ENCODE measurements around the gene NKAIN1.

NKAIN1 gene

DNA sequence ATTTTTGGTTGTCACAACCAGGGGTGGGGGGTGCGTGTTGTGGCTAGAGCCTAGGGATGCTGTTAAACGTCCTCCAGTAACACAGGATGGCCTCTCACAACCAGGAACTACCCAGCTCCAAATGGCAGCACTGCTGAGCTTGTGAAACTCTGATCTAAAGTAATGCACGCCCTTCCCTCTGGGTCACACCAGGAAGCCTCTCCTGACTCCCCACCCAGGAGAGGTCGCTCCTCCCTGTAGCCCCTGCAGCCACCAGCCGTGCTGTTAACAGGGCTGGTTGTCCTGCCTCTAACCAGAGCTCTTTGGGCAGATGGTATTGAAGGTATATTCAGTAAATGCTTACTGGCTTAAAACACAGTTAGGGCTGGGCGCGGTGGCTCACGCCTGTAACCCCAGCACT is 73.2 kb downstream of the NKAIN1 start:
- H3K36me3 ChIP-seq (ENCODE audit: control insufficient read depth, low read length), result no peaks in the 10 kb centered on the region
- H4K20me1 ChIP-seq (ENCODE audit: control insufficient read depth, insufficient read depth, low read depth, low read length), result no peaks in the 10 kb centered on the region
- H3K4me3 ChIP-seq (ENCODE audit: low read length), result no peak overlapping the region
- peaks cover 4% of the 10 kb centered on the region; the same call in 1 of the 2 replicates for H3K4me1 ChIP-seq (ENCODE audit: control insufficient read depth, low read length)
- peaks cover 5% of the 10 kb centered on the region; the same call in 1 of the 2 replicates for H3K27me3 ChIP-seq (ENCODE audit: control insufficient read depth, low read length)
- H3K9me3 ChIP-seq (ENCODE audit: control insufficient read depth, insufficient read depth, low read length), result no peaks in the 10 kb centered on the region
- H3K4me2 ChIP-seq (ENCODE audit: low read length), result no peak overlapping the region
- no peaks in the 10 kb centered on the region for H3K9me2 ChIP-seq (replicated peaks; ENCODE audit: control insufficient read depth, low read length)
- TF ChIP-seq, protein P1, sequence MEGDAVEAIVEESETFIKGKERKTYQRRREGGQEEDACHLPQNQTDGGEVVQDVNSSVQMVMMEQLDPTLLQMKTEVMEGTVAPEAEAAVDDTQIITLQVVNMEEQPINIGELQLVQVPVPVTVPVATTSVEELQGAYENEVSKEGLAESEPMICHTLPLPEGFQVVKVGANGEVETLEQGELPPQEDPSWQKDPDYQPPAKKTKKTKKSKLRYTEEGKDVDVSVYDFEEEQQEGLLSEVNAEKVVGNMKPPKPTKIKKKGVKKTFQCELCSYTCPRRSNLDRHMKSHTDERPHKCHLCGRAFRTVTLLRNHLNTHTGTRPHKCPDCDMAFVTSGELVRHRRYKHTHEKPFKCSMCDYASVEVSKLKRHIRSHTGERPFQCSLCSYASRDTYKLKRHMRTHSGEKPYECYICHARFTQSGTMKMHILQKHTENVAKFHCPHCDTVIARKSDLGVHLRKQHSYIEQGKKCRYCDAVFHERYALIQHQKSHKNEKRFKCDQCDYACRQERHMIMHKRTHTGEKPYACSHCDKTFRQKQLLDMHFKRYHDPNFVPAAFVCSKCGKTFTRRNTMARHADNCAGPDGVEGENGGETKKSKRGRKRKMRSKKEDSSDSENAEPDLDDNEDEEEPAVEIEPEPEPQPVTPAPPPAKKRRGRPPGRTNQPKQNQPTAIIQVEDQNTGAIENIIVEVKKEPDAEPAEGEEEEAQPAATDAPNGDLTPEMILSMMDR (IDR thresholded peaks at IDR 0.05; ENCODE audit: low read depth, low read length, poor library complexity, severe bottlenecking), result no peak
- TF ChIP-seq EZH2phosphoT487 (IDR thresholded peaks at IDR 0.05; ENCODE audit: borderline replicate concordance, low read length), result no peak
- H3F3A ChIP-seq (ENCODE audit: control insufficient read depth, insufficient read depth), result no peaks in the 10 kb centered on the region
- H3K27ac ChIP-seq (ENCODE audit: low read depth, low read length), result no peak overlapping the region
- H3K79me2 ChIP-seq (ENCODE audit: control insufficient read depth, low read length), result no peaks in the 10 kb centered on the region

DNA sequence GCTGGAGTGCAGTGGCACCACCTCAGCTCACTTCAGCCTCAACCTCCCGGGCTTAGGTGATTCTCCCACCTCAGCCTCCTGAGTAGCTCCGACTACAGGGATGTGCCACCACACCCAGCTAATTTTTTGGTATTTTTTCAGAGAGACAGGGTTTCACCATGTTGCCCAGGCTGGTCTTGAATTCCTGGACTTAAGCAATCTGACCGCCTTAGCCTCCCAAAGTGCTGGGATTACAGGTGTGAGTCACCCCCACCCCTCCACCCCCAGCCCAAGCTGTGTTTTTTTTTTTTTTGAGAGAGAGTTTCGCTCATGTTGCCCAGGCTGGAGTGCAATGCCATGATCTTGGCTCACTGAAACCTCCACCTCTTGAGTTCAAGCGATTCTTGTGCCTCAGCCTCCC is 75.4 kb downstream of the NKAIN1 start:
- H3K27me3 ChIP-seq (ENCODE audit: control insufficient read depth, low read length), result peaks cover 5% of the 10 kb centered on the region; the same call in 1 of the 2 replicates
- H3F3A ChIP-seq (ENCODE audit: control insufficient read depth, insufficient read depth), result no peaks in the 10 kb centered on the region
- H3K4me1 ChIP-seq (ENCODE audit: control insufficient read depth, low read length), result no peaks in the 10 kb centered on the region

DNA sequence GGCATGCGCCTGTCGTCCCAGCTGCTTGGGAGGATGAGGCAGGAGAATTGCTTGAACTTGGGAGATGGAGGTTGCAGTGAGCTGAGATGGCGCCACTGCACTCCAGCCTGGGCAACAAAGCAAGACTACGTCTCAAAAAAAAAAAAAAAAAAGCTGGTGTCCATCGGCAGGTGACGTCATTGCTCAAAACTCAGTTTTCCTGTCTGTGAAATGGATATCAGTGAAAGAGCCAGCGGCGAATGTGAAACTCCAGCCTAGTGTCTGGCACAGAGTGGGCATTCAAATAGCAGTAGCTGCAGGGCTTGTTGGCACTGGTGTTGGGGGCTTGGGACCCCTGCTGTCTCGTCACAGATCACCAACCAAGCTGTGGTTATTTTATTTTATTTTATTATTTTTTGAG is 75.8 kb downstream of the NKAIN1 start:
- no peaks in the 10 kb centered on the region for H3K9me2 ChIP-seq (replicated peaks; ENCODE audit: control insufficient read depth, low read length)
- peaks cover 5% of the 10 kb centered on the region; the same call in 1 of the 2 replicates for H3K27me3 ChIP-seq (ENCODE audit: control insufficient read depth, low read length)
- no peak overlapping the region for H3K4me3 ChIP-seq (ENCODE audit: low read length)
- H3K9me3 ChIP-seq (ENCODE audit: control insufficient read depth, insufficient read depth, low read length), result no peaks in the 10 kb centered on the region
- no peak overlapping the region for H3K27ac ChIP-seq (ENCODE audit: low read depth, low read length)
- TF ChIP-seq, protein P1 (IDR thresholded peaks at IDR 0.05; ENCODE audit: low read depth, low read length, poor library complexity, severe bottlenecking), result no peak
- TF ChIP-seq EZH2phosphoT487 (IDR thresholded peaks at IDR 0.05; ENCODE audit: borderline replicate concordance, low read length), result no peak
- H3K79me2 ChIP-seq (ENCODE audit: control insufficient read depth, low read length), result no peaks in the 10 kb centered on the region
- H4K20me1 ChIP-seq (ENCODE audit: control insufficient read depth, insufficient read depth, low read depth, low read length), result no peaks in the 10 kb centered on the region
- no peaks in the 10 kb centered on the region for H3F3A ChIP-seq (ENCODE audit: control insufficient read depth, insufficient read depth)
- no peaks in the 10 kb centered on the region for H3K4me1 ChIP-seq (ENCODE audit: control insufficient read depth, low read length)
- no peak overlapping the region for H3K4me2 ChIP-seq (ENCODE audit: low read length)
- no peaks in the 10 kb centered on the region for H3K36me3 ChIP-seq (ENCODE audit: control insufficient read depth, low read length)

More for the DNA sequence above, 75.4 kb downstream of the NKAIN1 start:
- Histone ChIP-seq H3K27ac (ENCODE audit: low read depth, low read length) (no peak overlapping the region), H3K9me3 (ENCODE audit: control insufficient read depth, insufficient read depth, low read length) (no peaks in the 10 kb centered on the region), H3K36me3 (ENCODE audit: control insufficient read depth, low read length) (no peaks in the 10 kb centered on the region), H3K9me2 (replicated peaks; ENCODE audit: control insufficient read depth, low read length) (no peaks in the 10 kb centered on the region), H4K20me1 (ENCODE audit: control insufficient read depth, insufficient read depth, low read depth, low read length) (no peaks in the 10 kb centered on the region), H3K79me2 (ENCODE audit: control insufficient read depth, low read length) (no peaks in the 10 kb centered on the region), H3K4me3 (ENCODE audit: low read length) (no peak overlapping the region), H3K4me2 (ENCODE audit: low read length) (no peak overlapping the region)
- TF ChIP-seq EZH2phosphoT487 (IDR thresholded peaks at IDR 0.05; ENCODE audit: borderline replicate concordance, low read length), result no peak
- TF ChIP-seq, protein P1 (IDR thresholded peaks at IDR 0.05; ENCODE audit: low read depth, low read length, poor library complexity, severe bottlenecking), result no peak

Data from DOHH2 (cell line).